SK-N-DZ (cell line): ENCODE measurements around the gene ATG4B.
A peak's percentile ranks its signal among the peaks of the same experiment; 100 is the strongest.

Source experiments
- DNase-seq: peaks from one replicate; pipeline ENCODE4 v3.0.0-alpha.2; 2015; ENCODE audit warnings: low spot score

Gene ATG4B

GRCh38 chr2:241612156-241613016 lies 25.1 kb upstream of the ATG4B start:
- no peak for DNase-seq

GRCh38 chr2:241613017-241613780 lies 24.3 kb upstream of the ATG4B start:
- no peak for DNase-seq

DNA sequence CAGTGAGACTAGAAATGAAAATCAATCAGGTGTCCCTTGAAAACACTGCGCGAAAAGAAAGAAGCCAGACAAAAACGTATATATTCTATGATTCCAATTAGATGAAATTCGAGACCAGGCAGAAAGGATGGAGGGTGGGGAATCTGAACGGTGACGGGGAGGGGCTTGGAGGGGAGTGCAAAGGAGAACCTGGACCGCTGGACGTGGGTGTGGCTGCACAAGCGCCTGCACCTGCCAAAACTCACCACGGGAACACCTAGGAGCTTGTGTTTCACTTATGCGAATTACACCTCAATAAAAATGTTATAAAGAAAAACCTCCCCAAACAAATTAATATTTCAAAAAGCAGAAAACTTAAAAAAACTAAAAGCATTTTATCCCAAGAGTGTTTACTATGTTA lies 22.5 kb upstream of the ATG4B start:
- DNase-seq = no peak

- no peak for DNase-seq
Measured at GRCh38 chr2:241615522-241616052, 21.9 kb upstream of the ATG4B start.

GRCh38 chr2:241616168-241617125 lies 21.0 kb upstream of the ATG4B start:
- no peak for DNase-seq

- no peak for DNase-seq
Measured at GRCh38 chr2:241617431-241618154, 19.9 kb upstream of the ATG4B start.

- no peak for DNase-seq
Measured at GRCh38 chr2:241618296-241618805, 19.1 kb upstream of the ATG4B start.

GRCh38 chr2:241618829-241619228 lies 18.7 kb upstream of the ATG4B start:
- no peak for DNase-seq

GRCh38 chr2:241619597-241620418 lies 17.7 kb upstream of the ATG4B start:
- no peak for DNase-seq

DNA sequence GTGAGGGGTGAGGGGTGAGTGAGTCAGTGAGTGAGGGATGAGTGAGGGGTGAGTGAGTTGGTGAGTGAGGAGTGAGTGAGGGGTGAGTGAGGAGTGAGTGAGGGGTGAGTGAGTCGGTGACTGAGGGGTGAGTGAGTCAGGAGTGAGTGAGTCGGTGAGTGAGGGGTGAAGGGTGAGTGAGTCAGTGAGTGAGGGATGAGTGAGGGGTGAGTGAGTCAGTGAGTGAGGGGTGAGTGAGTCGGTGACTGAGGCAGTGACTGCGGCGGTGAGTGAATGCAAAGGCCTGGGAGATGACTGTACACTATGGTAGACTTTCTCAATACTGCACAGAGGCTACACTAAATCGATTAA lies 17.1 kb upstream of the ATG4B start:
- no peak for DNase-seq

GRCh38 chr2:241627675-241628074 lies 9.8 kb upstream of the ATG4B start:
- no peak for DNase-seq

DNA sequence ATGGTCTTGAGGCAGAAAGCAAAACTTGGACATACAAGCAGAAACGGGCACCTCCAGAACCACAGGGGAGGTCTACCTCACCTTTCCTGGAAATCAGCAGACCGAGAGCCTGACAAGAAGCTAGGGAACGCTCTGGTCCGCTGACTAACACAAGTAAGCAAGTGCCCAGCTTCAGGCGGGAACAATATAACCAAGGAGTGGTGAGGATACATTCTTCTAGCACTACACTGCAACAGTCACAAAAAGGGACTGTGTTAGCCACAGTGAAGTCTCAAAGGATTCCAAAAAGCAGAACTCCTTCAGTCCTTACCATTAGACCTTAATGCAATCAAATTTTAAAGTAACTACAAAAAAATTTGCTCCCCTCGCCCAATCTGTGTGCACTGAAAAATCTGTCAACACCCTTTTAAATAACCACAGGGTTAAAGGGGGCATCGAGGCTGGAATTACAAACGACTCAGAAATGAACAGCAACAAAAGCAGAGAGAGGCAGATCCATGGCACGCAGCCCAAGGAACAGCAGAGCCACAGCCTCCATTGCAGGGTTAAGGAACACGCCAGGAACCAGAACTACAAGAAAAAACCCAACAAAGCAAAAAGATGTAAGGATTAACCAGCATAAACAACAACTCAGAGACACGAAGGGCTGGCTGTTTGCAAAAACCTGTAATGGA lies 7.6 kb upstream of the ATG4B start:
- DNase-seq = no peak

- no peak for DNase-seq
Measured at GRCh38 chr2:241632478-241633325, 4.8 kb upstream of the ATG4B start.

DNA sequence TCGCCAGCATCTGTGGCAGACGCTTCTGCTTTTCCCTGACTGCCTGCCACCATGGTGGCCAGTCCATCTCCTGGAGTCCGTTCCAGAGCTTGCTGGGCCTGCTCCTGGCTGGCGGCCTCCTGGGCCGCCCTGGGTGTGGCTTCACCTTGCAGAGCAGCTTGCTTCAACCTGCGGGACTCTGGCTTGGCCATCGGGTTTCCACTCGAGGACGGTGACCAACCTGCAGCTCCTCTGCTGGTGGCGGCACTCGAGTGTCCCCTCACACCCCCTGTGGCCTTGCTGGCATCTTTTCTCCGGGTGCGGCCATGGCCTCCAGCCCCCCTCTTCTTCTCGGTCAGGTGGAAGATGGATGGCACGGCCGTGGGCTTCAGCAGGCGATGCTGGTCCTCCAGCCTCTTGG lies 3.9 kb upstream of the ATG4B start:
- no peak for DNase-seq

DNA sequence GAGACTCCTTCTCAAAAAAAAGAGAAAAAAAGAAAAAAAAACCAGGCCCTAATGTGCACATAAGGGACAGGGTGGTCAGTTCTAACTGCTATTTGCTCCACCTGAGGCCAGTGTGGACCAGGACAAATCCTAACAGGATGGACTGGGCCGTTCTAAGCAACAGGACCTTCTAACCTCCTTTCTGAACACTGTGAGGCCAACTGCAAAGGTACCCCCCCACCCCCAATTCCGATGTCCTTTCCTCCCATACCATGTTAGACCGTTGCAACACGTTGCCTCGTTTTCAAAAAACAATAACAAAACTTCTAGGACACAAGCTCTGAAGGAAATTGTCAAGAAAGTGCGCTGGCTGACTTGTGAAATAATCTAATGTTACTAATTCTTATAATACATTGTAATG lies 1.7 kb upstream of the ATG4B start:
- no peak for DNase-seq

DNA sequence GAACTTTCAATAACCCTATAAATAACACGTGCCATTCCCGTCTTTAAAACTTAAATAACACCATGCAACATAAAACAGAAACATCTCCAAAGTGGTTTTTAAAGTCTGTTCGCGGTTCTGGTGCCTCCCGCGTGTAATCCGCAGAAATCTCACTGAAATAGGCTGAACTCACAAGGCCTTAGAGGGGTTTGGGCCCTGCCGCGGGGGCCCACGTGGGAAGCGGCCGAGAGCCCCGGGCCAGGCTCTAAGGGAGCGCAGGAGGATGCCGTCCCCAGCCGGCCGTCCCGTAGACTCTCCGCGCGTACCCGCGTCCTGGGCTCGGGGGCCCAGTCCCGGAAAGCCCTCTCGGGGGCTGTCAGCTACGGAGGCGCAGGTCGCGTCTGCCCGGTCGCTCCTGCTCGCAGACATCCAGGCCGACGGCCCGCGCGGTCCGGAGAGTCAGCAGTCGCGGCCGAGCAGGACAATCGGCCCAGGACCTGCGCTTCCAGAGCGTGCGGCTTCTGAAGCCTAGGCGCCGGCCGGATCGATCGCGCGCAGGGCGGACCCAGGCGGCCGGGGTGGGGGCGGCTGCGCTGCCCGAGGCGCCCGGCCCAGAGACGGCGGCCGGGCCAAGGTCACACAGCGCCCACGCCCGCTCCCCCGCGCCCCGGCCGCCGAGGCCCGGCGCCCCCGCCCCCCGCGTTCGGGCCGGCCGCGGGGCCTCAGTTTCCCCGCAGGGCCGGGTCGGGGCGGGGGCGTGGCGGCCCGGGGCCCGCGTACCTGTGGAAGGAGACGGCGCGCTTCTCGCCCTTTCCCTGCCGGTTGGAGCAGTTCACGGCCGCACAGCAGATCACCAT lies 1.1 kb upstream of the ATG4B start:
- peak; percentile 30 for DNase-seq
